GOT3 (cell line): Measurements from ENCODE around the gene NUDT14.

Source experiments
- DNase-seq: peaks from one replicate; lab custom pipeline; 2025; ENCODE audit warnings: mixed read lengths; lab: John Stamatoyannopoulos, UW

Gene NUDT14

DNA sequence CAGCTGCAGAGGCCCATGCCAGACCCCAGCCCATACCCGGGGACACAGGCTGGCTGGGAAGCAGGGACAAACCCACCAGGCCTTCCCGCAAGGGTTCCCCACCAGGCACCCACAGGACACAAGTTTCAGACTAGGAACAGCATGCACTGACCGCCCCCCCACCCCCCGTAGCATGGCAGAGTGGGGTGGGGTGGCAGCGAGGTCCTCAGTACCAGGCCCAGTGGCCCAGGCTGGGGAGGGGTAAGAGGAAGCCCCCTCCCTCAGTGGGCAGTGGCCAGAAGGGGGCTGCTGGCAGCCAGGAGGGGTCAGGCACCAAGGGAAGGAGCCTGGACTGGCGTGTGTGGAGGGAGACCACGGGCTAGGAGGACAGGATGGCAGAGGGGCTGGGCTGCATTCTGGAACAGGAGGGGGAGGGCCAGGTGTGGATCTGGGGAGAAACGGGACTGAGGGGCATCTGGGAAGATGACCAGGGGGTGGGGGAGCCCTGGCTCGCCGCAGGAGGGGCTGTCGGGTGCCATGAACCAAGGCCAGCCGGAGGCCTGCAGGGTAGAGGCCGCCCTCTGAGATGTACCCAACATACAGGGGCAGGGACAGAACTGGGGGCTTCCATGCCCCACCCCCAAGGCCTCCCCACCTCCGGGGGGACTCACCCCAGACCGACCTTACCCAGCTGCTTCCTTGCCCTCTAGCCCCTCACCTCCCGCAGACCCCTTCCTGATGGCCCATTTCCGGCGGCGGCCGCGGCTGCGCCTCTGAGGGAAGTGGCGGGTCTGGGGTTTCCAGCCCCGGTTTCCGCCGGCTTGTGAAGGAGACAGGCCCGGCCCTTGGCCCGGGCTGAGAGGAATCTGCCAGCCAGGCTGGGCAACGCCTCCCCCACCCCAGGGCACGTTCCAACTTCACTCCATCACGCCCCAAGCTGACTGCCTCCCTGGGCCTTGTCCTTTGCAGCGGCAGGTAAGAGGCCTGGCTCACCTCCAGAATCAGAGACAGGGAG lies 6.9 kb downstream of the NUDT14 start:
- no peak for DNase-seq

DNA sequence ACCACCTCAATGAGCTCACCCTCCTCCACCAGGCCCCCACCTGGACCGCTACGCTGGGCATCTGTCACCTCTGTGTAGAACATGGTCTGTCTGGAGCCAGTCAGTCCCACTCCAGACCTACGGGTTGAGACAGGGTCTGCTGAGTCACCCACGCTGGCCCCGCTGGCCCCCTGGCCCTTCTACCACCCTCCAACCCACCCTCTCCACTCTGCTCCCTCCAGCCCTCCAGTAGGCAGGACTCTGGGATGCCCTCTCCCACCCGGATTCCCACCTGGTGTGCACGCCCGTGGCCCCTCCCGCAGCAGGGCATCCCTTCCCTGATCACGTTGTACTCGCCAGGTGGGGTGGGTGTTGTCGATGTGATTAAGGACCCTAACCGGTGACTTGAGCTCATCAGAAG lies 8.0 kb downstream of the NUDT14 start:
- DNase-seq: no peak

DNA sequence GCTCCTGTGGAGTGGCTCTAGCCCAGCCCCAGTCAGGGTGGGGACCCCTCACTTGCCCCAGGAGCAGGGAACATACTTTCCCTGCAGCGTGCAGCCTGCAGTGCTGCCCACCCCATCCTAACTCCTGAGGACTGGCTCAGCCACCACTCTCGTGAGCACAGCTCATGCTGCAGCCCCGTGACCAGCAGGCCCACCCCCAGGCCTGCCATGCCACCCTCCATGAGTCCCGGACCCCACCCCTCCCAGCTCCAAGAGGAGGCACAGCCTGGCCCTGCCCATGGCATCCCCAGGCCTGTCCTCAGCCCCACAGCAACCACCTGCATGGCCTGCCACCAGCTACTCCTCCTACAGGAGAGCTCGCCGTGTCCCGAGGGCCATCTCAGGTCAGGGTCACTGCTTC lies 8.6 kb downstream of the NUDT14 start:
- DNase-seq: no peak

DNA sequence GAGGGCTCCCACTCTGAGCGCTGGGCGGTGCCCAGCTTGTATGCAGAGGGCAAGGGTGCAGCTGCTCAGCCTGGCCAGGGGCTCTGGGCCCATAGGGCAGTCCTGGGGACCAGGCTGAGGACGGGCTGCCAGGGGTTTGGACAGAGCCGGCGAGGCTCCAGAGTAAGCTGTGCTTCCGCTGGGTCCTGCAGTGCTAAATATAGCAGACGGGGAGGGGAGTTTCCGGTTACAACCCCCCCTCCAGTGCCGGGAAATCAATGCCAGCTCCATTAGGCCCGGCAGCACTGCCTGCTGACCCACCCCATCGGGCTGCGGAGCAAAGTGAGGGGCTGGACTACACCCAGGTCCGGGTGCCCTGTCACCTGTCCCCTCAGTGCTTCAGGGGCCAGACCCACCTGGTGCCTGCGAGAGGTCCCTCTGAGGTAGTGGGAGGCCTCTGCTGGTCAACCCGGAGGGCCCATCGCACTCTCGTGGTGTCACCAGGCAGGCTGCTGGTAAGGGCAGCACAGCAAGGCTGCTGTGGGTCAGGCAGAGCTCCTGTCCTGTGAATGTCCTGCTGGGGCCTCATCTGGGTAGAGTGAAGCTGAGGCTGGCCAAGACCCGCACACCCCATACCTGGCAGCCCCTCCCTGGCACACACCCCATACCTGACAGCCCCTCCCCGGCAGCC lies 10.0 kb downstream of the NUDT14 start:
- no peak for DNase-seq

DNA sequence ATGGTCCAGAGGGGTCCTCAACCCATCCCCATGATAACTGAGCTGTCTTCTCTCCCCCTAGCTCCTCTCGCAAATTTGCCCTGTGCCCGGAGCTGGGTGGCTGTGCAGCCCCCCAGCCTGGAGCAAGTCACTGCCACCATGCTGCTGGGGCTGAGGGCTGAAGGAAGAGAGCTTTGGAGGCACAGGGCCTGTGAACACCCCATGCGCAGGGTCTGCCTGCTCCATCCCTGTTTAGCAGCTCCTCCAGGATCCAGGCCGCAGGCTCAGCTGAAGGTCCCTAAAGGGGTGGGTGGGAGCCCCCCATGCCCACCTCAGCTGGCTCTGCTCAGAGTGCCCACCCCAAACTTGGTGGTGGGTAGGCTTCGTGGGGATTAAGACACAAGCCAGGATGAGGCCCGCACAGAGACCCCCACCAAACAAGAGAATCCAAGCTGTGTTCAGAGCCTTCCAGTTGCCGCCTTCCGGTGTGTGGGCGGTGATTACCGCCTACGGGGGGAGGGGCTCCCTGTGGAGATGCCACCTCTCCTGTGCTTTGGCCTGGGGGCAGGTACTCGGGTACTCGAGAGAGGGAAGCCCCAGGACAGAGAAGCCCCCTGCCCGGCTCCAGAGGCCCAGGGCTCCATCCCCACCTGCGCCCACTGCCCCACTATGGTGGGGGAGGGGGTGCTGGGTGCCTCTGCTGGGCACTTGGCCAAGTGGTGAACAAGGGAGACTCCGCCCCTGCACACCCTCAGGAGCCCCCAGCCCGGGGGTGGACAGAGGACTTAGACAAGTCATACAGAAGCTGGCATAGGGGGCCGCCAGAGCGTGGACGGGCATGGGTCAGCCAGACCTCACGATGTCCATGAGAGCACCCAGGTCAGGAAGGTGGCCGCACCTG lies 11.1 kb downstream of the NUDT14 start:
- DNase-seq: no peak

DNA sequence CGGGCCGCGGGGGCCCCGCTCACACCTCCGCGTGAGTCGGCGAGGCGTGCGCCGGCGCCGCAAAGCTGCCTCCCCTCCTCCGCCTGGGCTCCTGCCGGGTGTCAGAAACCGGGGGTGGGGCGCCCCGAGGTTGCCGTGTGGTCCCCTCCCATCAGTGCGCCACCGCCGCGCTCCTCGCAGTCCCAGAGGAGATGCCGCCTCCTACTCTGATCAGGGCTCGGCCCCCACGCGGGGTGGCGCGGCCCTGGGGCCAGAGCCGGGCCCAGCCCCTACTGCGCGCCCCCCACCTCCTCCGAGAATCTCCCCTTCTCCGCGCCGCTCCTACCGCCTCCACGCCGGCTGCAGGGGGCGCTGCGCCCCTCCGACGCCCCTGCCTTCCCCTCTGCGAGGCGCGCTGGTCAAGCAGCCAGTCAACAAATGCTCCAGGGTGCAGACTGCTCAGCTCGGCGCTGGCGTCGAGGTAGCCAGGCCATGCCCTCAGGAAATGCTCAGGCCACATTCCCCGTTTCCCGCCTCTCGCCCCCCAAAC lies 12.1 kb downstream of the NUDT14 start:
- DNase-seq: no peak

DNA sequence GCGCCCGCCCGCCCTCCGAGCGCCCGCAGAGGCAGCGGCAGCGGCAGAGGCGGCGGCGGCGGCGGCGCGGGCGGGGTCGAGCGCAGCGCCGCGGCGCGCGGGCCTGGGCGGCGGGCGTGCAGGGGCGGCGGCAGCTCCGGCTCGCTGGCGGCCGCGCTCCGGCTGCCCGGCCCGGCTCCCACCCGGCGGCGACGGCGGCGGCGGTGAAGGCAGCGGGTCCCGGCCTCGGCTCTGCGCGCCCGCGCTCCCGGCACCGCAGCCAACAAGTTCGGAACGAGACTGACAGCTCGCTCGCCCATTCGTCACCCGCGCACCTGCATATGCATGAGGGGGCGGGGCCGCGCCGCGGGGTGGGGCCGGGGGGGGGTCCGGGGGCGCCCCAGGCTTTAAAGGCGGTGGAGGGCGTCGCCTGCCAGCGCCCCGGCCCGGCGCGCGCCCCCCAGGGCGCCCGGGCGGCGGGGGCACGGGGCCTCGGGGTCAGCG lies 12.6 kb downstream of the NUDT14 start, which contains the start of gene JAG2:
Gene JAG2, minus strand, starts transcription at position 281 of the 483 bp plus-strand sequence. CDS start 356 bp downstream, outside the sequence.
- no peak for DNase-seq

DNA sequence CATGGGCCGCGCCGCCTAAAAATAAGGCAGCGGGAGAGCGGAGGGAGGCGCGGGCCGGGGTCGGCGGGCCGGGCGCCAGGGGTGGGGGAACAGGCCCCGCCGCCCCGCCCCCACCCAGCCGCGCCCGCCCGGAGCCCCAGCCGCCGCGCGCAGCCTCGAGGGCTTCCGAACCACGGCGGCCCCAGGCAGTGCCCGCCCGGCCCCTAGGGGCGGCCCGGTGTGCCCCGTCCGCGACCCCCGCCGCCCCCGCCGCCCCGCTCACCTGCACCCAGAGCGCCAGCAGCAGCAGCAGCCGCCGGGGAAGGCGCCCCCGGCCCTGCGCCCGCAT lies 13.1 kb downstream of the NUDT14 start:
- DNase-seq: no peak

DNA sequence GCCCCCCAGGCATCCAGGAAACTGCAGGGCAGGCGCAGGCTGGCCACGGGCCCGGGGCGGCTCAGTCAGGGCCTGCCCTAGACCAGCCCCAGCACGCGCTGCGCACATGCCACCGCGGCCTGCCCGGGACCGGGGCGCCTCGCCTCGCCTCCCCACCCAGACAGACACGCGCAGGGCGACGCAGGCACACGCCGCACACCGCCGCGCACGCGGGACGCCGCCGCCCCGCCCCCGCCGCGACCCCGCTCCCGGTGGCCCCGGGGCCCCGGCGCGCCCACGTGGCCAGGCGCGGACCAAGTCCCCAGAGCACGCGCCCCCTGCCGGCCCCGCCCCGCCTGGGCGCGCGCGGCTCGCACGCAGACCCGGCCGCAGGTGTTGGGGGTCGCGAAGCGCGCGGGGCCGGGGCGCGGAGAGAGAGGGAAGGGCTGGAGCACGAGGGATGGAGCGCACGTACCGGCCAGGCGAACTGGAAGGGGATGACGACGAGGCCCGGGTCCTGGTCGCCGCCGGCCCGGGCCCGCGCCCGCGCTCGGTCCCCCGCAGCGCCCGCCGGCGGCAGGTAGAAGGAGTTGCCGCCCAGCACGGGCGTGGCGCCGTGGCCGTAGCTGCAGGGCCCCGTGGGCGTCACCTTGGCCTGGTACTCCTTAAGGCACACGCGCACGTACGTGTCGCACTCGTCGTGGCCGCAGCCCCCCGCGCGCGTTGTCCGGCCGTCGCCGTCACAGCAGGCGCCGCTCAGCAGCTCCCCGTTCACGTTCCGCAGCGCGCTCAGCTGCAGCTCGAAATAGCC lies 13.6 kb downstream of the NUDT14 start:
- DNase-seq: no peak

DNA sequence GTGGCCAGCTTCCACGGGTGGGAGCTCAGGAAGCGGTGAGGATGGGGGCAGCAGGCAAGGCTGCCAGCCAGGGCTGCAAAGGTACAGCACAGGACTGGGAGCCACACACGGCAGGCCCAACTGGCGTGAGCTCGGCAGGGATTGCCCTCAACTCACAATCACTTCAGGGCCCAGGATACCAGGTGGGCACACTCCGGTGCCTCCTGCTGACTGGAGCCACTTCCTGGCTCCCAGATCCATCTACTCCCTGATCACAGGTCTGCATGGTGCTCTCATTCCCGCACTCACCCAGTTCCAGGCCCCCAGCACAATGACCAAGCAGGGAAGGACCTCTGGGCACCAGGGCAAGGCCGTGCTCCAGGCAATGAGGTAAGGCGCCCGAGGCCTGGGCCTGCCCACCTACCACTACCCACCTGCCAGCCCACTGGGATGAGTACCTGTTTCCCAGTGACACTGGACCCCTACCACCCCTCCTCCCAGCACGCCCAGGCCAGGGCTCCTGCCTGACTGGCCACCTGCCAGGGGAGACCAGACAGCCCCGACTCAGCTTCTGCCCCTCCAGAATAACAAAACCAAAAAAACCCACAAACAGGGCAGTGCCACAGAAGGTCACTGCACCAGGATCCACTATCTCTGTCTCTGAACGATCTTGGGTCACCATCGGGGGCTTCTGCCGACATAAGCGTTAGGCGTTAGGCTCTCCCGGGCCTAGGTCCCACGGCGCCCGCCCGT lies 14.4 kb downstream of the NUDT14 start:
- DNase-seq: no peak

DNA sequence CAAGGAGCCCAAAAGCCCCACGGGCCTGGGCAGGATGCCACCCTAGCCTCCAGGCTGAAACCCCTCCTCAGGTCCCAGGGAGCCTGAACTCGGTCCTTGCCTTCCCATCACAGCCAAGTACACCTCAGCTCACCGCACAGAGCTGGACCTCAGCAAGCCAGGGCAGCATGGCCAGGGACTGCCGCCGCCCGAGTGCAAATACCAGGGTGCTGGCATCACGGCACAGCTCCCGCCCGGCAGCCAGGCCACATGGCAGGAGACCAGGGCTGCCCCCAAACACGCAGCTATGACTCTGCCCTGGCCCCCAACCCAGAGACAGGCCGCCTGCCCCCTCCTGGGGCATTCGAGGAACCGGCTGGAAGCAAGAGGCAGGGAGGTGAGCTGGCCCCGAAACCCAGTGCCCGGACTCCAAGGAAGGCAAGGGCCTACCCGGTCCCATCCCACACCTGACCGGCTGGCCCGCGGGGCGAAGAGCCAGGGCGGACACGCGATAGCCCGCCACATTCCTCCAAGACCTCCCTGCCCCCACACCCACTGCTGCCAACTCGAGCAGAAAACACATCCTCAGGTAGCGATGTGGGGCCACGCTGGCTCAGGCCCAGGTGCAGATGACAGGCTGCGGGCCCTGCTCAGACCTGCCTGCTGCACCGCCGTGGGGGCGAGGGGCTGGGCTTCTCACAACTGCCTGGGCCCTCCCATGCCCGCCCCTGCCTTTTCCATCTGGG lies 15.2 kb downstream of the NUDT14 start:
- no peak for DNase-seq

DNA sequence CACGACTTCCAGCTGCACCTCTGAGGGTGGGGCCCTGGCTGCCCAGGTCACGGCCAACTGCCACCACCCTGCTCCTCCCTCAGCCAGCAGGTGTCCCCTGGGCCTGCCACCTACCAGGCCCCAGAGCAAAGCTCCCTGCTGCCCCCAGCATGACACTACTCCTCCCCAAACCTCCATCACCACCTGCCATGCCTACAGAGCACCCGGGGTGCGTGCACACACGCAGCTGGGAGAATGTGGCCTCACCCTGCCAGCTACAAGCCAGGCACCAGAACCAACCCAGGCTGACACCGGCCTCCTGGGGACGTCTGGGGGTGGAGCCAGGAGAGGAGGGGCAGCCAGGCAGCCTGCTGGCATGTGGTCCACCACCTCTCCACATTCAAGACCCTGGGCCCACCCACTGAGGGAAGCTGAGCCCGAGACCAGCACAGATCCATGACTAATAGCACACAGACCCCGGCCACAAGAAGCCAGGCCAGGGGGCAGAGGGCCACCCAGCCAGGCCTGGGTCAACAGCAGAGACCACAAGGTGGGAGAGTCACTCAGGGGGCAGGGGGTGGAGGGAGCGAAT lies 15.9 kb downstream of the NUDT14 start:
- DNase-seq: no peak

DNA sequence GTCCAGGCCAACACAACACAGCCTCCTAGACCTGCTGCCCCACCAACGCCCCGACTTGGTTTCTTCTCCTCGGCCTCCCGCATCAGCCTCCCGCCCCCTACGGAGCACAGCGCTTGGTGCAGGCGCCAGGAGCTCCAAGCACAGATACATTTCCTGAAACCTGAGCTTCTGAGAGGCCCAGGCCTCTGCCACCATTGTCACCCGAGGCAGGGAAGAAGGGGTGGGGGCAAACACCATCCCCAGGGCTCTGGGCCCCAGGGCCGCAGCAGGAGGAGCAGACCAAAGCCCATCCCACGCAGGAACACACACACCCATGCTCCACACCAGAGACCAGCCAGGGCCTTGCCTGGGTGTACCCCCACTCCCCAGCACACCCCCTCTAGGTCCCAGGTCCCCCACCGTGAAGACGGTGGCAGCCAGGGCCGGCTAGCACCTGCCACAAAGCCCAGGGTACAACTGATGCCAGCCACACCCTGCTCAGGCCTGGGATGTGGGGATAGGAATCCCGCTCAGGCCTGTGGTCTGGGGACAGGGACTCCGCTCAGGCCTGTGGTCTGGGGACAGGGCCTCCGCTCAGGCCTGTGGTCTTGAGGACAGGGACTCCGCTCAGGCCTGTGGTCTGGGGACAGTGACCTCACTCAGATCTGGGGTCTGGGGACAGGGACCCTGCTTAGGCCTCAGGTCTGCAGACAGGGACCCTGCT lies 17.9 kb downstream of the NUDT14 start:
- no peak for DNase-seq

DNA sequence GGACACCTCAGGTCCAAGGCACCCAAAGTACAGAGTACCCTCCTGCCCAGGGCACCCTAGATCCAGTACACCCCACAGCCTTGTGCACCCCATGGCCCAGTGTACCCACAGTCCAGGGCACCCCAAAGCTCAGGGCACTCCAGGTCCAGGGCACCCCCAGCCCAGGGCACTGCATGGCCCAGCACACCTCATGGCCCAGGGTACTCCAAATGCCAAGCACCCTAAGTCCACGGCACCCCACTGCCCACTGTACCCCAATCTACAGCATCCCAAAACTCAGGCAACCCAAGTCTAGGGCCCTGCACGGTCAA lies 18.5 kb downstream of the NUDT14 start:
- no peak for DNase-seq

DNA sequence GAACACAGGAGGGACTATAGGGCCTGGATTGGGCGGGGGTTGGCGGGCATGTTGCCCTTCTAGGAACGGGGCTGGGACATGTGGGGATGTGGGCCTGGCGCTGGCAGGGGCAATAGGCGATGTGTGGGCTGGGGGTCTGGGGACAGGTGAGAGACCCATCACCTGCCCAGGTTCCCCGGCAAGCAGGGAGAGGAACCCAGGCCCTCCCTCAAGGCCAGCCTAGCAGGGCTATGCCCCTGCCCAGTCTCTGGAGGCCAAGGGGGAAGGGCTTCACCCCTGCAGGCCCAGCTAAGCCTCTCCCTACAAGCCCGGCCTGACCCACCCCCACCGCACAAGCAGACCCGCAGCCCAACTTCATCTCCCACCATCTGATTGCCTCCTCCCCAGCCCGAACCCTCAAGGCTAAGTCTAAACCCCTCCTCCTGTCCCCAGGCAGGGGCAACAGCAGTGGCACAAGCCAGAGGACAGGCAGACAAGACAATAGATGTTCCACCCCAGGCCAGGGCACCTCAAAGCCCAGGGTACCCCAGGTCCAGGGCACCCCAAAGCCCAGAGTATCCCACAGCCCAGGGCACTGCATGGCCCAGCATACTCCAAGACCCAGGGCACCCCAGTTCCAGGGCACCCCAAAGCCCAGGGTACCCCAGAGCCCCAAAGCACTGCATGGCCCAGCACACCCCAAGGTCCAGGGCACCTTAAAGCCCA lies 19.0 kb downstream of the NUDT14 start:
- DNase-seq: no peak

DNA sequence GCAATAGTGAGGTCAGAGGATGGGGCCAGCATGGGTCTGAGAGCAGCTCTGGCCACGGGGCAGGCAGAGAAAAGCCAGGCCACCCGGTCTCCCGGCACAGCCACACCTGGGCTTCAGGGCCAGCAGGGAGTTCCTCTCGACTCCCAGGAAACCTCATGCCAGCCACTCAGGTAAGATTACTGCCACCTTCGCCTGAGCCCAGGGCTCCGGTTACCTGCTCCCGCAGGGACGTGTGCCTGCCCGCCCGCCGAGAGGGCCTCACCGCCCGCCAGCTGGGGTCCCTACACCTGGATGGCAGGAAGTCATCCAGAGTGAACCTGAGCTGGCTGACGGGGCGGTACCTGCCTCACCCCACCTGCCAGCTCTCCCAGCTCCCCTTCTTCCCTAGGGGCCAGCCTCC lies 19.8 kb downstream of the NUDT14 start:
- no peak for DNase-seq

DNA sequence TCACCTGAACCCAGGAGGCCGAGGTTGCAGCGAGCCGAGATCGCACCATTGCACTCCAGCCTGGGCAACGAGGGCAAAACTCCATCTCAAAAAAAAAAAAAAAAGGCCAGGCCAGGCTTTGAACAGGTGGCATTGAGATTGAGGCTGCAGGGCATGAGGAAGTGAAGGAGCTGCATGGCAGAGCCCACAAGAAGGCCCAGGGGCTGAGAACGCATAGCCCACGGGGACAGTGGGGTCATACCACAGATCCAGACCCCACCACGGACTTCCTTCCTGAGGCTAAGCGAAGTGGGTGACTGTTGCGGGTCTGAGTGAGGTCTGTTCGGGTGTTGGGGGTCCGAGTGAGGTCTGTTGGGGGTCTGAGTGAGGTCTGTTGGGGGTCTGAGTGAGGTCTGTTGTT lies 20.3 kb downstream of the NUDT14 start:
- DNase-seq: no peak

DNA sequence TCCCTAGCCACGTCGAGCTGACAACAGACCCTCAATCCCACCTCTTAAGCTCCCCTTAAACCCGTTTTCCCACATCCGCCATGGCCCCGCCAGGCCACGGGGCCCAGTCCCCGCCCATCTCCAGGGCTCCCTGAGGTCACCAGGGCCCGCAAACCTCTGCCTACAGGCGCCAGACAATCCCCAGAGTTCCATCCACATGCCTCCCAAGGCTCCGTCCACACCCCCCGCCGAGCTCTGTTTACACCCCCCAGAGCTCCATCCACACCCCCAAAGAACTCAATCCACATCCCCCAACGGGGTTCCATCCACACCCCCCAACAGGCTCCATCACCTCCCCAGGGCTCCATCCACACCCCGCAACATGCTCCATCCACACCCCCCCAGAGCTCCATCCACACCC lies 21.8 kb downstream of the NUDT14 start:
- DNase-seq: no peak
